Mesendoderm (in vitro differentiated cells): ENCODE data around the gene CEP170. TPM values are rescaled to one million over a fixed set of nuclear protein-coding genes. Genes with fewer than 3 reads are reported as not detected.

ENCODE experiments used
- DNase-seq: peaks from one replicate; pipeline ENCODE4 v3.0.0; 2013
- H2AK5ac ChIP-seq: 2 replicates; pipeline ENCODE4 v1.6.1; 2013; ENCODE audit warnings: low read length, inconsistent platforms
- H2BK120ac ChIP-seq: 2 replicates; pipeline ENCODE4 v1.6.1; 2013; ENCODE audit warnings: low read depth, mild to moderate bottlenecking, low read length, moderate library complexity, mixed read lengths
- H2BK15ac ChIP-seq: replicated peaks from 2 replicates; pipeline ENCODE4 v1.6.1; 2013; ENCODE audit warnings: low read depth, mild to moderate bottlenecking, moderate library complexity
- H2BK5ac ChIP-seq: 2 replicates; pipeline ENCODE4 v1.6.1; 2013; ENCODE audit warnings: low read length, inconsistent platforms
- H3K18ac ChIP-seq: 2 replicates; pipeline ENCODE4 v1.6.1; 2013; ENCODE audit warnings: mild to moderate bottlenecking, low read length, mixed read lengths
- H3K23ac ChIP-seq: one replicate; pipeline ENCODE4 v1.6.1; 2013; ENCODE audit warnings: low read length
- H3K27ac ChIP-seq: 2 replicates; pipeline ENCODE4 v1.5.1; 2013; ENCODE audit warnings: low read depth, mild to moderate bottlenecking, inconsistent platforms, low read length, moderate library complexity
- H3K27me3 ChIP-seq: 2 replicates; pipeline ENCODE4 v1.6.1; 2013; ENCODE audit warnings: low read length, control low read depth, mild to moderate bottlenecking, inconsistent platforms; ENCODE audit not compliant: insufficient read depth, poor library complexity
- H3K36me3 ChIP-seq: 2 replicates; pipeline ENCODE4 v1.6.1; 2013; ENCODE audit warnings: low read length, inconsistent platforms; ENCODE audit not compliant: control insufficient read depth, insufficient read depth
- H3K4ac ChIP-seq: one replicate; pipeline ENCODE4 v1.6.1; 2013; ENCODE audit warnings: low read depth, mild to moderate bottlenecking, low read length, moderate library complexity
- H3K4me1 ChIP-seq: 2 replicates; pipeline ENCODE4 v1.6.1; 2013; ENCODE audit warnings: low read depth, low read length, inconsistent platforms; ENCODE audit not compliant: control insufficient read depth
- H3K4me2 ChIP-seq: 2 replicates; pipeline ENCODE4 v1.6.1; 2013; ENCODE audit warnings: low read length
- H3K4me3 ChIP-seq: 2 replicates; pipeline ENCODE4 v1.5.1; 2013; ENCODE audit warnings: mild to moderate bottlenecking, low read length
- H3K56ac ChIP-seq: one replicate; pipeline ENCODE4 v1.6.1; 2013; ENCODE audit warnings: low read length
- H3K79me1 ChIP-seq: 2 replicates; pipeline ENCODE4 v1.6.1; 2013; ENCODE audit warnings: low read length, inconsistent platforms
- H3K79me2 ChIP-seq: 2 replicates; pipeline ENCODE4 v1.6.1; 2013; ENCODE audit warnings: mild to moderate bottlenecking, low read length; ENCODE audit not compliant: control insufficient read depth, insufficient read depth
- H3K9ac ChIP-seq: 2 replicates; pipeline ENCODE4 v1.6.1; 2013; ENCODE audit warnings: low read length, inconsistent platforms
- H4K5ac ChIP-seq: one replicate; pipeline ENCODE4 v1.6.1; 2013; ENCODE audit warnings: low read length
- H4K8ac ChIP-seq: one replicate; pipeline ENCODE4 v1.6.1; 2013; ENCODE audit warnings: low read depth, mild to moderate bottlenecking, control low read depth, low read length, moderate library complexity
- WGBS: extraction: QIAGEN DNeasy Blood & Tissue Kit; methylation state at CpG from one replicate; pipeline ENCODE4 v1.1.7; 2013; ENCODE audit warnings: low lambda C conversion rate, missing lambda C conversion rate; ENCODE audit not compliant: insufficient coverage; ENCODE audit errors: extremely low coverage; 5-methylcytosine and 5-hydroxymethylcytosine counted together
- polyA plus RNA-seq, 2 experiments: library from polyadenylated mRNA; stranded (reverse); fragments of 200-250 nt; gene quantifications; one replicate each; pipeline ENCODE4 v1.2.3, GENCODE V29; 2013

CEP170 gene
- polyA plus RNA-seq (2013, experiment 1 of 2), result 57.2 TPM
- polyA plus RNA-seq (2013, experiment 2 of 2), result 58.5 TPM

DNA sequence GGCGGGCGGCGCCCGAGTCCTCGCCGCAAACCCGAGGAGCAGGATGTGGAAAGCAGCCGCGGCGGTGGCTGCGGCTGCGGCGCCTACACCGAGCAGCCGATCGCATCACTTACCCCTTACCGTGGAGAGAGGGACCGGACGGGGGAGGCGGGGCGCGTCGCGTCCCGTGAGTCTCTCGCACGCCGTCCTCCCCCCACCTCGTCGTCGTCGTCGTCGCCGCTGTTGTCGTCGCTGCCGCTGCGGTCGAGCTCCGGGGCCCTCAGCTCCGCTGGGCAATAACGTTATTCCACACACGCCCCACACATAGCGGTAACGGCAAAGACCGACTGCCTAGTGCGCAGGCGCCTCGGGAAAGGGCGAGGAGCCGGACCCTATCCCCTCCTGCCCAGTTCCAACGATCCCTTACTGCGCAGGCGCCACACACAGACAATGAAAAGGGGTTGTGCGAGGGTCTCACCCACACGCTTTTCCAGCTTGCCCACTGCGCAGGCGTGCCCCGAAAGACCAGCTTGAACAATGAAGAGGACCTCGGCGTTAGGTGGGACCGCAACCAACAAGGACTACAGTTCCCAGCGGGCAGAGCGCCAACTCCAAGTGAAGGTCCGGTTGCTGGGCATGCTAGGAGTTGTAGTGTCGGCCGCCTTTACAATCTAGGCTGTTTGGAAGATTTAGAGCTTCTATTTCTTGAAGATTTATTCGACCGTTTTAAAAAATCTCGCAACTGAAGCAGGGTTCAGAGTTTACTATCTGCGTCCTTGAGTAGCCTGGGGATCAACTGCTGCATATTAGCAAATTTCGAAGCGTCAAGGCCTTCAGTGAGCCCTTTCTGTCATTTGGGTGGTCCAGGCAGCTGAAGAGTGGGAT, at the start of gene CEP170:
Gene CEP170 (minus strand): TSS at position 355 of the 864 bp plus-strand sequence. CDS start 30,001 bp downstream, outside the sequence.
- H3K27me3 ChIP-seq, result no peaks in the 10 kb centered on the region
- H3K79me1 ChIP-seq, result no peaks in the 10 kb centered on the region
- peak; percentile 100 for DNase-seq
- H2AK5ac ChIP-seq, result no peak within 1 kb of the TSS
- peak within 1 kb of the TSS; percentile 94 for H3K18ac ChIP-seq
- H3K4ac ChIP-seq, result peak within 1 kb of the TSS; percentile 97
- peak within 1 kb of the TSS; percentile 87 for H3K4me3 ChIP-seq
- H3K4me1 ChIP-seq, result no peaks in the 10 kb centered on the region
- no peak within 1 kb of the TSS for H4K8ac ChIP-seq
- peak within 1 kb of the TSS; percentile 99 for H3K56ac ChIP-seq
- peak within 1 kb of the TSS; percentile 97 for H3K27ac ChIP-seq
- H2BK5ac ChIP-seq, result peak within 1 kb of the TSS; percentile 92
- peak within 1 kb of the TSS; percentile 99 for H3K4me2 ChIP-seq
- H4K5ac ChIP-seq, result no peak within 1 kb of the TSS
- peak within 1 kb of the TSS; percentile 71 for H3K23ac ChIP-seq
- peak within 1 kb of the TSS; percentile 96 for H3K9ac ChIP-seq
- H3K36me3 ChIP-seq, result no peaks in the 10 kb centered on the region
- H2BK15ac ChIP-seq, result no peak within 1 kb of the TSS
- no peak within 1 kb of the TSS for H2BK120ac ChIP-seq
- H3K79me2 ChIP-seq, result peaks cover 25% of the 10 kb centered on the region
- no CpG with 5 or more reads among the region's 74 CpGs for WGBS

DNA sequence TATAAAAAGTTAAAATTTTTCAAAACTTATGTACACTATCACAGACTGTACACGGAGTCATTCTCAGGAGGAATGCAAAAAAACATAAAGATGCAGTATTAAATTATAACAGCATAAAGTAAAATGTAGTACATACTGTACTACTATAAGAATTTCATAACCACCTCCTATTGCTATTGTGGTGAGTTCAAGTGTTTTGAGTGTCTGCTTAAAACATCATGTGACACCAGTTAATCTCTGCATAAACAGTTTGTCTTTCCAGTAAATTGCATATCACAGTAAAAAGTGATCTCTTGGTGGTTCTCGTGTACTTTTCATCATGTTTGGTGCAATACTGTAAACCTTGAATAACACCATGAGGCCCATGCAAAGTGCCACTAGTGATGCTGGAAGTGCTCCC, 46.0 kb upstream of the CEP170 start:
- Histone ChIP-seq H2BK5ac (no peak overlapping the region), H3K36me3 (no peaks in the 10 kb centered on the region), H3K4me3 (no peak overlapping the region), H2BK15ac (no peak overlapping the region), H3K23ac (no peak overlapping the region), H2AK5ac (no peak overlapping the region), H3K4ac (no peak overlapping the region), H3K4me1 (no peaks in the 10 kb centered on the region), H3K27ac (no peak overlapping the region), H3K9ac (no peak overlapping the region), H4K8ac (no peak overlapping the region), H3K27me3 (no peaks in the 10 kb centered on the region), H2BK120ac (no peak overlapping the region), H3K79me1 (no peaks in the 10 kb centered on the region), H3K18ac (no peak overlapping the region), H3K56ac (no peak overlapping the region), H3K79me2 (no peaks in the 10 kb centered on the region), H4K5ac (no peak overlapping the region), H3K4me2 (no peak overlapping the region)
- DNase-seq, result no peak
- no CpG with 5 or more reads among the region's 2 CpGs for WGBS

DNA sequence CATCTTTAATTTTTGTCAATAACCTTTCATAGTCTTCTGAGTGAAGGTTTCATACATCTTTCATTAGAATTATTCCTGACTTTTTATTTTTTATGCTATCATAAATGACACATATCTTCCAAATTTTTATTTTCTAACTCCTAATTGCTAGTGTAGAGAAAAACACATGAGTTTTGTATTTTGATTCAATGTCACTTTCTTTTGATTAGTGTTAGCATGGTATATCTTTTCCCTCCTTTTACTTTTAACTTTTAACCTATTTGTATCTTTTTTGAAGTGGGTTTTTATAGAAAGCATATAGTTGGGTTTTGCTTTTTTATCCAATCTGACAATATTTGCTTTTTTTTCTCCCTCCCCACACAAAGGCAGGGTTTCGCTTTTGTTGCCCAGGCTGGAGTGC, 44.0 kb upstream of the CEP170 start:
- H2BK5ac ChIP-seq, result no peak overlapping the region
- no peaks in the 10 kb centered on the region for H3K36me3 ChIP-seq
- no peak for DNase-seq
- no peak overlapping the region for H3K23ac ChIP-seq
- no peak overlapping the region for H2BK120ac ChIP-seq
- no peaks in the 10 kb centered on the region for H3K79me2 ChIP-seq
- no peak overlapping the region for H3K4ac ChIP-seq
- H3K27me3 ChIP-seq, result no peaks in the 10 kb centered on the region
- no peaks in the 10 kb centered on the region for H3K79me1 ChIP-seq
- no peak overlapping the region for H3K18ac ChIP-seq
- WGBS, result no CpG with 5 or more reads among the region's 1 CpG
- no peak overlapping the region for H4K5ac ChIP-seq
- no peak overlapping the region for H3K9ac ChIP-seq
- no peak overlapping the region for H3K56ac ChIP-seq
- H3K4me2 ChIP-seq, result no peak overlapping the region
- H3K4me1 ChIP-seq, result no peaks in the 10 kb centered on the region
- H3K4me3 ChIP-seq, result no peak overlapping the region
- H2BK15ac ChIP-seq, result no peak overlapping the region
- H2AK5ac ChIP-seq, result no peak overlapping the region
- H4K8ac ChIP-seq, result no peak overlapping the region
- no peak overlapping the region for H3K27ac ChIP-seq

DNA sequence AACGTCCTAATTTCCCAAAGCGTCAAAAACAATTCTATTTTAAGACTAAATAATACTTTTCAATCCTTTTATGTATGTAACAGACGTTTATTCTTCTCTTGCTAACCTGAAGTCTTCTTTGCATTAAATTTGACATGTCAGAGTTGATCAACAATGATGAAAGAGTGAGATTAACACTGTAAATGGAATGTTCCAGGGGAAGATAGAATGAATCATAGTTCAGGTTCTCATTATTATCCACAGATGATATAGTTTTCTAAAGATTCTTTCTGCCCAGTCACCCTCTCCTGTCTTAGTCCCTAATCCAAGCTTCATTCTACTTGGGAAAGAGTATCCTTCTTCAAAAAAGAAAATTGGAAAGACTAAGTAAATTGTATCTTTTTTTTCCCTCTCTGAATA, 39.6 kb upstream of the CEP170 start:
- Histone ChIP-seq H3K36me3 (no peaks in the 10 kb centered on the region), H3K27ac (no peak overlapping the region), H3K18ac (no peak overlapping the region)

DNA sequence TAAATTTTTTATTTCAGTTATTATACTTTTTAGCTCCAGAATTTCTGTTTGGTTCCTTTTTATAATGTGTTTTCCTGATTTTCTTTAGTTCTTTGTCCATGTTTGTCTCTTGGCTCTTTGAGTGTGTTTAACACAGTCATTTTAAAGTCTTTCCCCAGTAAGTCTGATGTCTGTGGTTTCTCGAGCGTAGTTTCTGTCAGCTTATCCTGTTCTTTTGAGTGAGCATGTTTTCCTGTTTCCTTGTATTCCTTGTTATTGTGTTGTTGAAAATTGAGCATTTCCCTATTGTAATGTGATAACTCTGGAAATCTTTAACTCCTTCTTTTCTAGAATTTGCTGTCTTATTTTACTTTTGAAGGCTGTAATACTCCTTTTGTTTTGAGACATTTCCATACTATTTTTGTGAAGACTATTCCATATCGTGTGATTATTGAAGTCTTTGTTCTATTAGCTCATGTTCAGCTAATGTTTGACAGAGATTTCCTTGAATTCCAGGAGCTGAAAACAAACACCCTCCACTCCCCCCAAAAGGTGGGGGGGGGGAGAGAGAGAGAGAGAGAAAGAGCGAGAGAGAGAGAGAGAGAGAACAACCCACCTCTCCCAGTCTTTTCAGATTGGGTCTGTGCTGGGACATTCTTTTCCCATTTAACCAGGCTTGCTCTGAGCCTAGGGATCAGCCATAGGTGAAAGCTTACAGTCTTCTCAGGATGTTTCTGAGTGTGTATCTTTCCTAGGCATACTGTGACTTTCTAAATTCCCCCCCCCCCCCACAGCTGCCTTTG, 39.1 kb upstream of the CEP170 start:
- H3K4me2 ChIP-seq, result no peak overlapping the region
- H3K18ac ChIP-seq, result no peak overlapping the region
- no peaks in the 10 kb centered on the region for H3K79me2 ChIP-seq
- H3K79me1 ChIP-seq, result no peaks in the 10 kb centered on the region
- no peak overlapping the region for H3K23ac ChIP-seq
- no peaks in the 10 kb centered on the region for H3K27me3 ChIP-seq
- H2BK5ac ChIP-seq, result no peak overlapping the region
- H4K5ac ChIP-seq, result no peak overlapping the region
- peak; percentile 10 for DNase-seq
- H2AK5ac ChIP-seq, result no peak overlapping the region
- H3K9ac ChIP-seq, result no peak overlapping the region
- H2BK120ac ChIP-seq, result no peak overlapping the region
- H4K8ac ChIP-seq, result no peak overlapping the region
- no peak overlapping the region for H3K27ac ChIP-seq
- no peak overlapping the region for H3K4me3 ChIP-seq
- no peak overlapping the region for H2BK15ac ChIP-seq
- no peak overlapping the region for H3K56ac ChIP-seq
- H3K4ac ChIP-seq, result no peak overlapping the region
- H3K4me1 ChIP-seq, result no peaks in the 10 kb centered on the region
- no peaks in the 10 kb centered on the region for H3K36me3 ChIP-seq
- WGBS, result no CpG with 5 or more reads among the region's 4 CpGs

More for the DNA sequence above, 39.6 kb upstream of the CEP170 start:
- no peak overlapping the region for H2BK5ac ChIP-seq
- H4K5ac ChIP-seq, result no peak overlapping the region
- H3K4me2 ChIP-seq, result no peak overlapping the region
- H4K8ac ChIP-seq, result no peak overlapping the region
- no peak for DNase-seq
- no peak overlapping the region for H2AK5ac ChIP-seq
- H2BK15ac ChIP-seq, result no peak overlapping the region
- no CpG with 5 or more reads among the region's 3 CpGs for WGBS
- H3K4ac ChIP-seq, result no peak overlapping the region
- no peaks in the 10 kb centered on the region for H3K79me1 ChIP-seq
- no peaks in the 10 kb centered on the region for H3K79me2 ChIP-seq
- H3K4me3 ChIP-seq, result no peak overlapping the region
- H3K23ac ChIP-seq, result no peak overlapping the region
- H3K56ac ChIP-seq, result no peak overlapping the region
- H3K4me1 ChIP-seq, result no peaks in the 10 kb centered on the region
- no peak overlapping the region for H2BK120ac ChIP-seq
- H3K27me3 ChIP-seq, result no peaks in the 10 kb centered on the region
- no peak overlapping the region for H3K9ac ChIP-seq
